Suppressor macrophage treated with lipopolysaccharide for 1 hour (primary cell): ENCODE results near the gene SLC39A3.
A peak's percentile ranks its signal among the peaks of the same experiment; 100 is the strongest.

Experiments used
- DNase-seq, 3 donors: peaks; one replicate each; pipeline ENCODE4 v3.0.0-alpha.2; 2020 to 2022

The SLC39A3 gene

GRCh38 chr19:2768365-2769132 is 28.7 kb upstream of the SLC39A3 start:
- DNase-seq, result no peak

GRCh38 chr19:2767688-2768087 is 27.9 kb upstream of the SLC39A3 start:
- DNase-seq, result no peak

GRCh38 chr19:2766594-2767372 is 27.0 kb upstream of the SLC39A3 start:
- DNase-seq, result no peak

GRCh38 chr19:2765376-2765775 is 25.6 kb upstream of the SLC39A3 start:
- DNase-seq, result no peak

- DNase-seq, result no peak
Observed at GRCh38 chr19:2764945-2765344, 25.1 kb upstream of the SLC39A3 start.

GRCh38 chr19:2763687-2764086 is 23.9 kb upstream of the SLC39A3 start:
- no peak for DNase-seq

- DNase-seq, result no peak
Observed at GRCh38 chr19:2762783-2763496, 23.1 kb upstream of the SLC39A3 start.

GRCh38 chr19:2761876-2762782 is 22.3 kb upstream of the SLC39A3 start:
- DNase-seq, result no peak

GRCh38 chr19:2761309-2761677 is 21.5 kb upstream of the SLC39A3 start:
- no peak for DNase-seq

GRCh38 chr19:2759965-2760364 is 20.1 kb upstream of the SLC39A3 start:
- DNase-seq, result no peak

- DNase-seq, result no peak
Observed at GRCh38 chr19:2759362-2759761, 19.5 kb upstream of the SLC39A3 start.

- DNase-seq, result no peak
Observed at GRCh38 chr19:2758601-2759313, 18.9 kb upstream of the SLC39A3 start.

GRCh38 chr19:2756921-2757881 is 17.4 kb upstream of the SLC39A3 start:
- DNase-seq, result no peak

GRCh38 chr19:2756477-2756876 is 16.7 kb upstream of the SLC39A3 start:
- DNase-seq, result no peak

GRCh38 chr19:2755811-2756210 is 16.0 kb upstream of the SLC39A3 start:
- no peak for DNase-seq

GRCh38 chr19:2755448-2755705 is 15.6 kb upstream of the SLC39A3 start:
- no peak for DNase-seq

- no peak for DNase-seq
Observed at GRCh38 chr19:2754659-2755447, 15.0 kb upstream of the SLC39A3 start.

- DNase-seq, result no peak
Observed at GRCh38 chr19:2751438-2751830, 11.6 kb upstream of the SLC39A3 start.

- peak; percentile 59 to 74 (median 72) for DNase-seq
Observed at GRCh38 chr19:2750808-2751437, 11.1 kb upstream of the SLC39A3 start.

GRCh38 chr19:2747349-2747748 is 7.5 kb upstream of the SLC39A3 start:
- DNase-seq, result no peak
